RWPE1 (cell line): Measurements from ENCODE around the gene PGM2.
A peak's percentile ranks its signal among the peaks of the same experiment; 100 is the strongest.

Source experiments
- CTCF ChIA-PET: fragments of 350-600 bp; sonication (Branson Sonifier 250); formaldehyde crosslinking; extraction: SDS; loops from one replicate; lab custom pipeline; 2021; lab: Yijun Ruan, JAX
- POLR2A ChIA-PET: fragments of 400-600 bp; formaldehyde crosslinking; extraction: SDS; loops from one replicate; lab custom pipeline; 2020; ENCODE audit warnings: antibody characterized with exemption; ENCODE audit not compliant: low non-redundant PET; lab: Yijun Ruan, JAX
- DNase-seq: peaks from one replicate; pipeline ENCODE4 v3.0.0; 2012; ENCODE audit warnings: low spot score
- H3K27ac ChIP-seq: fragments of 450-650 bp; 2 replicates; pipeline ENCODE4 v1.5.1; 2017
- TF ChIP-seq, protein P1 (sequence below): fragments of 450-650 bp; conservative IDR thresholded peaks from 2 replicates; pipeline ENCODE4 v1.5.1; 2017; ENCODE audit warnings: low read depth, mild to moderate bottlenecking

PGM2 gene

DNA sequence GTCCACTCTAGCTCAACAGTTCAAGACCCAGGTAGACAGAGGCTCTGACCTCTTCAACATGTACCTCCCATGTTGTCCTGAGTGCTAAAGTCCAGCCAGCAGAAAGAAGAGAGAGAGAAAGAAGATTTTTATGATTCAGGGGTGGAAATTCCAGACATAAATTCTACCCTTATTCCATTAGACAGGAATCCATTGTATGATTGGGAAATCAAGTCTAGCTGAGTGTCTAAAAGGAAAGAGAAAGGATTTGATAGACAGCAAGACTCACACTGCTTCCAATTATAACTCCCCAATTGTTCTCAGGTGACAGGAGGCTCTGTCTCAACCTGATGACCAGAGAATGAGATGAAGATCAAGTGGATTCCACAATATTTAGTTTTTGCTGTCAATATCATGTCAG is 27.9 kb upstream of the PGM2 start:
- POLR2A ChIA-PET: no interaction called here
- no peak for DNase-seq
- TF ChIP-seq, protein P1, sequence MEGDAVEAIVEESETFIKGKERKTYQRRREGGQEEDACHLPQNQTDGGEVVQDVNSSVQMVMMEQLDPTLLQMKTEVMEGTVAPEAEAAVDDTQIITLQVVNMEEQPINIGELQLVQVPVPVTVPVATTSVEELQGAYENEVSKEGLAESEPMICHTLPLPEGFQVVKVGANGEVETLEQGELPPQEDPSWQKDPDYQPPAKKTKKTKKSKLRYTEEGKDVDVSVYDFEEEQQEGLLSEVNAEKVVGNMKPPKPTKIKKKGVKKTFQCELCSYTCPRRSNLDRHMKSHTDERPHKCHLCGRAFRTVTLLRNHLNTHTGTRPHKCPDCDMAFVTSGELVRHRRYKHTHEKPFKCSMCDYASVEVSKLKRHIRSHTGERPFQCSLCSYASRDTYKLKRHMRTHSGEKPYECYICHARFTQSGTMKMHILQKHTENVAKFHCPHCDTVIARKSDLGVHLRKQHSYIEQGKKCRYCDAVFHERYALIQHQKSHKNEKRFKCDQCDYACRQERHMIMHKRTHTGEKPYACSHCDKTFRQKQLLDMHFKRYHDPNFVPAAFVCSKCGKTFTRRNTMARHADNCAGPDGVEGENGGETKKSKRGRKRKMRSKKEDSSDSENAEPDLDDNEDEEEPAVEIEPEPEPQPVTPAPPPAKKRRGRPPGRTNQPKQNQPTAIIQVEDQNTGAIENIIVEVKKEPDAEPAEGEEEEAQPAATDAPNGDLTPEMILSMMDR: no peak
- CTCF ChIA-PET: interaction anchor here (1.0 to 2.1 kb wide), 2 partner anchors 196 to 346 kb away, joined by 4 to 10 read pairs; no protein-coding TSS in a partner anchor
- no peak overlapping the region for H3K27ac ChIP-seq

DNA sequence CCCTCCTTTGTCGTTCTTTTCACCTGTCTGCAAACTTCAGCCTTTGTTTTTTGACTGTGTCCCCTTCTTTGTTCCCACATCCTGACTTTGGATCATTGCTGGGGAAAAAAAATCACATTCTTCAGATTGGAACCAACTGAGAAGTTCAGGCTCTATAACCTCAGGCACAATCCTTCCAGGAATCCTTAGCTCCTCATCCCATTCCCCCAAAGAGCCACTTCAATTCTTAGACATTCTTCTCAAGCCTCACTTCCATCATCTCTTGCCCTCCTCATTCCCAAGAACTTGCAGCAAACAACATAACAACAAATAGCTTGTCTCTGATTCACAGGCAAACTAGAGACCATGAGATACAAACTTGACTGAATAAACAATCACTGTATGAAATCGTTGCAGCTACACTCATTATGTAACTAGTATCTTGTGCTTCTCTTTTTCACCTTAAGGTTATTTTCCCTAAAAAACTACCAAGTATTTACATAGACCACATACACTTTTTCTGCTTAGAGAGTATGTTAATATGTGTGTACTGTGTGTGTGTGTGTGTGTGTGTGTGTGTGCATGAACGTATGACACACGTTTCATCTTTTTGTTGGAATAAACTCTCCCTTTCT is 26.4 kb upstream of the PGM2 start:
- no peak overlapping the region for H3K27ac ChIP-seq
- TF ChIP-seq, protein P1: no peak
- ChIA-PET POLR2A (interaction anchor here (0.7 kb wide), 1 partner anchor 227 kb away, joined by 5 read pairs; no protein-coding TSS in a partner anchor), CTCF (interaction anchor here (0.7 to 2.1 kb wide), 3 partner anchors 11 to 229 kb away, joined by 3 to 10 read pairs (median 7); no protein-coding TSS in a partner anchor)
- no peak for DNase-seq

DNA sequence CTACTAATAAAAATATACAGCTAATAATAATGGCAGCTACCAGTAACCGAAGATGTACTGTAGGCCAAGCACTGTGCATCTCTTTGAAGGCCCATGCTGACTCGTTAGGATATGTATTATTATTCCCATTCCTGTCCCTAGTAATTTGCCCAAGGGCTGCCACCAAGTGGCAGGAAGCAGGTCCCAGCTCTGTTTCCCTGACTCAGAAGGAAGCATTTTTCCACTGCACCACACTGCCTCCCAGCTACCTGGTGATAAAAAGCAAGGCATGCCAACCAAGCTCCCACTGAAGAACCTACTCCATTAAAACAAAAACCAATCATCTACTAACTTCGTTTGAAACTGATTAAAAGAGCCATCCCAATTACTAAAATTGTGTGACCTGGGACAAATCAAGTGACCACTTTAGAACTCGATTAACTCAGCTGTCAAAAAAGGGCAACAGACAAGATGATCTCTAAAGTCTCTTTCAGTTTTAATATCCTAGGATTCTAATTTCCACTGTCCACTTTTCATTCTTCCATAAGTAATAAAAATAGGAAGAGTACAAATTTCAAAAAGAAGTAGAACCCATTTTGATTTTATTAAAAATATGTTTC is 24.3 kb upstream of the PGM2 start:
- POLR2A ChIA-PET: no interaction called here
- DNase-seq: peak; percentile 64
- TF ChIP-seq, protein P1: peak; percentile 79
- CTCF ChIA-PET: interaction anchor here (0.7 to 2.0 kb wide), 14 partner anchors 12 to 366 kb away, joined by 3 to 29 read pairs (median 4); no protein-coding TSS in a partner anchor
- no peak overlapping the region for H3K27ac ChIP-seq

DNA sequence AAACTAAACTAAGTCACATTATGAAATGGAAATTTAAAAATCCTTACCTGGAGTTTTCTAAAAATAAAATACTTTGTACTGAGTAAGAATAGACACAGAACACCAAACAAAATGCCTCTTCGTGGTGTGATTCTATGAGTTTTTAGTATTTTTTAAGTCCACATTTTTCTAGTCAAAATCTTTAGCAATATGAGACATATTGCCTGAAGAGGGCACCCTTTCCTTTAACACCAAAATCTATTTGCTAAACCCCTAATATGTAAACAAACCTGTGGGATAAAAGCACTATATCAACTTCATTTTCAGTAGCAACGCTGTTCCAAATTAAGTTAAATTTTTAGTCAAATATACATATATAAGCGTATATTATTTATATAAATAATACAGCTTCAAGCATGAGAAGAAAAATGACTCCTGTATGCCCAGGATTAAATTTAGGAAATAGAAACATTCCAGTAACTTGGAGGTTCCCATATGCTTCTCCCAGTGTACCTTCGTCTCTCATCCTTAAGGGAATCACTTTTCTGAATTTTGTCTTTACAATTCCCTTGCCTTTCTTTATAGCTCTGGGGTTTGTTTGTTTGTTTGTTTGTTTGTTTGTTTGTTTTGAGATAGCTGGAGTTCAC is 23.0 kb upstream of the PGM2 start:
- H3K27ac ChIP-seq: no peak overlapping the region
- ChIA-PET CTCF (interaction anchor here (0.6 to 1.6 kb wide), 4 partner anchors 15 to 271 kb away, joined by 3 to 10 read pairs (median 4); no protein-coding TSS in a partner anchor), POLR2A (no interaction called here)
- TF ChIP-seq, protein P1: peak; percentile 68
- DNase-seq: peak; percentile 36

DNA sequence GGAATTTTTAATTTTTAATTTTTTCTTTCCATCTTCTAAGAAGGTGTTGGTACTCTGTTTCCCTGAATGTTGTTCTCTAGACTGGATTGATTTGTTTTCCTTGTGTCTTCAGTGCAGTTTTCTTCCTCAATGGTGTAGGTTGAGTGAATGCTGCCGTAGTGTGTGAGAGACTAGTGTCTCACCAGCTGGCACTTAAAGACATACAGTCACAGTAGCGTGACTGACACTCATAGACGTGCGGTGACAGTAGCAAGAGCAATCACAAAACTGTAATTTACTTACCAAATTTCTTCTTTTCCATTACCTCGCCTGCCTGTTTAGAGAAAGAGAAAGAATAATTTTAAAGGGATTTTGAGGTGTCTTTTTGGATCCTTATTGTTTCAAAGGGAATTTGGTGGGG is 21.4 kb upstream of the PGM2 start:
- H3K27ac ChIP-seq: no peak overlapping the region
- TF ChIP-seq, protein P1: no peak
- CTCF ChIA-PET: interaction anchor here (0.6 to 1.6 kb wide), 2 partner anchors 230 to 294 kb away, joined by 3 to 10 read pairs; no protein-coding TSS in a partner anchor
- DNase-seq: no peak
- POLR2A ChIA-PET: no interaction called here

DNA sequence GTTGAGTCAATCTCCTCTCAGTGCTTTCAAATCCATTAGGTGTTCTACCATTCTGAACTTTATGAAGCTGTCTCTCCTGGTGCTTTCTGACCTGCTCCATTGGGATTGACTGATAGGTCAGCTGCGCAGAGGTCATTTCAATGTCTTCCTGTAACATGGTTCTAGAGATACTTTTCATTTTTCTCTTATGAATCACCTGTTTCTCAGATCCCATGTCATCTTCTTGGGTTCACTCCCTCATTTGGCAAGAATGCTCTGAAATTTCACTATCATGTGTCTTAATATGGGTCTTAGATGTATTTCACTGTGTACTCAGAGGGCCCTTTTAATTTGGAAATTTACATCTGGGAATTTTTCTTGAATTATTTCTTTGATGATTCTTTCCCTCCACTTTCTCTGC is 13.8 kb upstream of the PGM2 start:
- POLR2A ChIA-PET: no interaction called here
- CTCF ChIA-PET: no interaction called here
- DNase-seq: peak; percentile 51
- TF ChIP-seq, protein P1: no peak
- H3K27ac ChIP-seq: peak overlapping the region; percentile 64
